Measurements from ENCODE around the gene PSEN1. TPM values are rescaled to one million over a fixed set of nuclear protein-coding genes. Genes with fewer than 3 reads are reported as not detected.

The PSEN1 gene
- total RNA-seq, 4 donors from 2014 or later, result 101 to 221 (median 135) TPM

GRCh38 chr14:73207615-73208014, 71.3 kb downstream of the PSEN1 start:
- DNase-seq, result no peak
- WGBS, 2 donors (ENCODE audit: low coverage in 1 of 2), result 100% methylated on average over 2 of the region's 2 CpGs; no CpG with 5 or more reads in 1 of the 2 donors
- H3K36me3 ChIP-seq, result peaks cover 0 to 72% (median 32%) of the 10 kb centered on the region in 4 donors

GRCh38 chr14:73208390-73208789, 72.1 kb downstream of the PSEN1 start:
- TF ChIP-seq POLR2A (IDR thresholded peaks at IDR 0.05) (no peak), EP300 (IDR thresholded peaks at IDR 0.05; ENCODE audit: low read depth) (no peak), CTCF (IDR thresholded peaks at IDR 0.05) (no peak), POLR2AphosphoS5 (IDR thresholded peaks at IDR 0.05) (no peak)
- DNase-seq, result no peak
- intact Hi-C loops (cut with DNase I; ENCODE audit: low total_unique reads), result no loop called here
- Histone ChIP-seq H3K4me3 (no peak overlapping the region), H3K27ac (no peak overlapping the region), H3K4me1 (no peaks in the 10 kb centered on the region), H3K27me3 (no peaks in the 10 kb centered on the region), H3K36me3 (peaks cover 0 to 73% (median 32%) of the 10 kb centered on the region in 4 donors), H3K9me3 (no peaks in the 10 kb centered on the region)
- 97% methylated on average over 3 of the region's 3 CpGs; no CpG with 5 or more reads in 1 of the 2 donors for WGBS, 2 donors (ENCODE audit: low coverage in 1 of 2)
- in situ Hi-C loops (cut with MboI; ENCODE audit: low pct_ligation_motif_present in 1 of 4, low pct_unique_long_range_greater_than_20kb in 1 of 4, low sequenced_read_pairs in 3 of 4), result no loop called here

More at GRCh38 chr14:73207615-73208014, 71.3 kb downstream of the PSEN1 start:
- no peaks in the 10 kb centered on the region for H3K9me3 ChIP-seq
- no peak overlapping the region for H3K27ac ChIP-seq
- H3K27me3 ChIP-seq, result no peaks in the 10 kb centered on the region
- in situ Hi-C loops (cut with MboI; ENCODE audit: low pct_ligation_motif_present in 1 of 4, low pct_unique_long_range_greater_than_20kb in 1 of 4, low sequenced_read_pairs in 3 of 4), result no loop called here
- intact Hi-C loops (cut with DNase I; ENCODE audit: low total_unique reads), result no loop called here
- H3K4me1 ChIP-seq, result no peaks in the 10 kb centered on the region
- H3K4me3 ChIP-seq, result no peak overlapping the region
- TF ChIP-seq CTCF (IDR thresholded peaks at IDR 0.05) (no peak), EP300 (IDR thresholded peaks at IDR 0.05; ENCODE audit: low read depth) (no peak), POLR2AphosphoS5 (IDR thresholded peaks at IDR 0.05) (no peak), POLR2A (IDR thresholded peaks at IDR 0.05) (no peak)

- H3K27ac ChIP-seq, result no peak overlapping the region
- no peaks in the 10 kb centered on the region for H3K9me3 ChIP-seq
- no peaks in the 10 kb centered on the region for H3K27me3 ChIP-seq
- H3K36me3 ChIP-seq, result peaks cover 0 to 73% (median 31%) of the 10 kb centered on the region in 4 donors
- H3K4me1 ChIP-seq, result no peaks in the 10 kb centered on the region
- no peak overlapping the region for H3K4me3 ChIP-seq
- in situ Hi-C loops (cut with MboI; ENCODE audit: low pct_ligation_motif_present in 1 of 4, low pct_unique_long_range_greater_than_20kb in 1 of 4, low sequenced_read_pairs in 3 of 4) (no loop called here), intact Hi-C loops (cut with DNase I; ENCODE audit: low total_unique reads) (no loop called here)
- 92% methylated on average over 8 of the region's 8 CpGs; no CpG with 5 or more reads in 1 of the 2 donors for WGBS, 2 donors (ENCODE audit: low coverage in 1 of 2)
- no peak for DNase-seq
- TF ChIP-seq POLR2A (IDR thresholded peaks at IDR 0.05) (no peak), EP300 (IDR thresholded peaks at IDR 0.05; ENCODE audit: low read depth) (no peak), POLR2AphosphoS5 (IDR thresholded peaks at IDR 0.05) (no peak), CTCF (IDR thresholded peaks at IDR 0.05) (no peak)
Observed at GRCh38 chr14:73208846-73209245, 72.5 kb downstream of the PSEN1 start.

- Histone ChIP-seq H3K27me3 (no peaks in the 10 kb centered on the region), H3K27ac (no peak overlapping the region), H3K9me3 (no peaks in the 10 kb centered on the region), H3K4me1 (no peaks in the 10 kb centered on the region), H3K4me3 (no peak overlapping the region), H3K36me3 (peaks cover 0 to 68% (median 29%) of the 10 kb centered on the region in 4 donors)
- 80 to 92% methylated on average over 2 of the region's 2 CpGs for WGBS, 2 donors (ENCODE audit: low coverage in 1 of 2)
- intact Hi-C loops (cut with DNase I; ENCODE audit: low total_unique reads), result no loop called here
- TF ChIP-seq EP300 (IDR thresholded peaks at IDR 0.05; ENCODE audit: low read depth) (no peak), POLR2AphosphoS5 (IDR thresholded peaks at IDR 0.05) (no peak), POLR2A (IDR thresholded peaks at IDR 0.05) (no peak), CTCF (IDR thresholded peaks at IDR 0.05) (no peak)
- no peak for DNase-seq
- in situ Hi-C loops (cut with MboI; ENCODE audit: low pct_ligation_motif_present in 1 of 4, low pct_unique_long_range_greater_than_20kb in 1 of 4, low sequenced_read_pairs in 3 of 4), result no loop called here
Observed at GRCh38 chr14:73209953-73210352, 73.6 kb downstream of the PSEN1 start.

All from transverse colon (tissue), 4 donors.